NT2/D1 (cell line): ENCODE data around the gene NUTM1.
"Not testable (repeated sequence)": the region's sequence is repeated elsewhere in the genome, so short reads cannot be mapped to it uniquely, and the experiment has no call there.

Experiments
- SUZ12 ChIP-seq: IDR thresholded peaks from 2 replicates; pipeline ENCODE4 v1.6.1; 2011; ENCODE audit not compliant: insufficient read length, insufficient read depth; ENCODE audit errors: extremely low read depth
- YY1 ChIP-seq: IDR thresholded peaks from 2 replicates; pipeline ENCODE4 v1.6.1; 2011; ENCODE audit not compliant: insufficient read length, insufficient read depth
- ZNF274 ChIP-seq: IDR thresholded peaks from 2 replicates; pipeline ENCODE4 v1.6.1; 2011; ENCODE audit warnings: mild to moderate bottlenecking, low read depth, low read length

DNA sequence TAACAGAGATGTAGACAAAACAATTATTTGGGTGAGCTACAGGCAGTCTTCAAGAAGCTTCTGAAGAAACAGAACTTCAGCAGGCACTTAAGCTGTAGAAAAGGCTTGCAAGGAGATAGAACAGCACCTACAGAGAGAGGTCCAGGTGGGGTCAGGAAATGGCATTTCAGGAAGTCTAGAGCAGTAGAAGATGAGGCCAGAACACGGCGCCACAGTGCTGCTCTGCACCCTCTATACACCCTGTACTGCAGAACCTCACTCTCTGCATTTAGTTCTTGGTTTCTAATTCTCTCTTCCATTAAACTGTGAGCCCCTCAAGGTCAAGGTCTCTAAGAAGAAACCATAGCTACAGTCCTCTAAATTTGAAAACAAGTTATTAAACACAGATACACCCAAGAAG lies 49.9 kb downstream of the NUTM1 start:
- TF ChIP-seq ZNF274, YY1, SUZ12: not testable (repeated sequence)
